Measurements from ENCODE around the gene EYS.

- TF ChIP-seq YY1 (IDR thresholded peaks at IDR 0.05) (no peak), MAX (IDR thresholded peaks at IDR 0.05) (no peak), TAF1 (conservative IDR thresholded peaks at IDR 0.05) (no peak), CTCF (IDR thresholded peaks at IDR 0.05; ENCODE audit: low read depth, low read length, missing input control) (no peak), JUND (IDR thresholded peaks at IDR 0.05) (no peak), ZBTB33 (IDR thresholded peaks at IDR 0.05) (no peak), RAD21 (IDR thresholded peaks at IDR 0.05) (no peak), REST (IDR thresholded peaks at IDR 0.05) (no peak), FOXA1 (IDR thresholded peaks at IDR 0.05) (no peak), HNF4G (IDR thresholded peaks at IDR 0.05) (no peak), SP1 (IDR thresholded peaks at IDR 0.05) (no peak), EGR1 (IDR thresholded peaks at IDR 0.05; ENCODE audit: low read depth in 2 of 2) (no peak), ATF3 (IDR thresholded peaks at IDR 0.05) (no peak)
Observed at GRCh38 chr6:64429926-64430325, 1277.1 kb downstream of the EYS start.
